ENCODE measurements around the gene RNF145.

The RNF145 gene

DNA sequence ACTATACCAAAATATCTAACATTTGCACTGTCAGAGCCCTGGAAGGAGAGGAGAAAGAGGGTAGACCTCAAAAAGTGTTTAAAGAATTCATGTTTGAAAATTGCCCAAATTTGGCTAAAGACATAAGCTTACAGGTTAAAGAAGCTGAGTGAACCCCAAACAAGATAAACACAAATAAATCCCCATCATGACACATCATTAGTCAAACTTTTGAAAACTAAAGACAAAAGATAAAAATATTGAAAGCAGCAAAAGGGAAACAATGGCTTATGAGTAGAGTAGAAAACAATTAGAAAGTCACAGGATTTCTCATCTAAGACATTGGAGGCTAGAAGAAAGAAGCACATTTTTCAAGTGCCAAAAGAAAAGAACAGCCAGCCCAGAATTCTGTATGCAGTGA, 47.7 kb upstream of the RNF145 start:
- Histone ChIP-seq H3K4me2 (ENCODE audit: low read depth, low read length, poor library complexity, severe bottlenecking) (no peak overlapping the region), H3K9ac (ENCODE audit: low read length) (no peak overlapping the region), H3K4me3 (ENCODE audit: insufficient read depth, low read length, poor library complexity, severe bottlenecking) (no peak overlapping the region), H3K9me2 (replicated peaks; ENCODE audit: insufficient read depth, low read length) (no peaks in the 10 kb centered on the region), H3K36me3 (ENCODE audit: low read length) (no peaks in the 10 kb centered on the region), H3K9me3 (ENCODE audit: insufficient read depth, low read length) (no peaks in the 10 kb centered on the region), H3F3A (ENCODE audit: insufficient read depth) (no peaks in the 10 kb centered on the region), H3K27me3 (ENCODE audit: low read length) (no peaks in the 10 kb centered on the region), H2AFZ (ENCODE audit: low read depth, low read length, severe bottlenecking) (no peak overlapping the region), H3K79me2 (ENCODE audit: insufficient read depth, low read length) (no peaks in the 10 kb centered on the region), H4K20me1 (ENCODE audit: low read depth, low read length) (no peaks in the 10 kb centered on the region), H3K27ac (ENCODE audit: low read depth, low read length) (no peak overlapping the region)
- no peak for TF ChIP-seq EZH2phosphoT487 (conservative IDR thresholded peaks at IDR 0.05; ENCODE audit: low read length)
- no peak for TF ChIP-seq CTCF (IDR thresholded peaks at IDR 0.05; ENCODE audit: insufficient read depth, low read length, poor library complexity, severe bottlenecking)

DNA sequence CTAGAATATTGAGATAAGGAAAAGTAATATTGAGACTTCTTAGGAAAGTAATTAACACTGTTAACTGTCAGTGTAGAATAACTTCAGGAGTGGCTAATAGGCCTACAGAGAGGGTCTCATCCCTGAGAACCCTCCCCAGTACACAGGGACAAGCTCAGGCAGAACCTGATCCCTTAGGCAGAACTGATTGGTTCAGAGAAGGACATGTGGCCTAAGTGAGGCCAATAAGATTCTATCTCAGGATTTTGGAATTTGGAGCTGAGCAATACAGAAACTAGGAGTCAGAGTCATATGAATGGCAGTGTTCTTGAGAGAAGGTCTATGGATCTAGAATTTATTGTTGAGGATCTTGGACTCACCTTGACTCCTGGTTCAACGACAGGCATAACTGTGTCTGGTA, 42.8 kb upstream of the RNF145 start:
- Histone ChIP-seq H3K36me3 (ENCODE audit: low read length) (no peaks in the 10 kb centered on the region), H3K27me3 (ENCODE audit: low read length) (no peaks in the 10 kb centered on the region)
- no peak for TF ChIP-seq CTCF (IDR thresholded peaks at IDR 0.05; ENCODE audit: insufficient read depth, low read length, poor library complexity, severe bottlenecking)
- no peak for TF ChIP-seq EZH2phosphoT487 (conservative IDR thresholded peaks at IDR 0.05; ENCODE audit: low read length)

DNA sequence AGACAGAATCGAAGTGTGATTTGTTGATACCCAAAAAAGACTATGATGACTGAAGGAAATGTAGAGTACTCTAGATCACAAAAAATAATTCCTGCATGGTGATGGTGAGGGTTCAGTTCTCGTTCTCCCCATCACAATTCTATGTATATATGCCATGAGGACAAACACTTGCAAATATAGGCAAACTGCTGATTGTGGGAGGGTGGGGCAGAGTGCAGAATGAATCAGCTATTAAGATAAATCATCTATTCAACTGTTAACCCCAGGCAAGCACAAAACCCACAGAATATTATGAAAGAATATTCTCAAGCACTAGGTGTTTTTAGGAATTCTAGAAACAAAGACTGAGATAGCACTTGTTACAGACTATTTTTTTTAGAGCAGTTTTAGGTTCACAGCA, 39.8 kb upstream of the RNF145 start:
- no peak overlapping the region for H3K4me3 ChIP-seq (ENCODE audit: insufficient read depth, low read length, poor library complexity, severe bottlenecking)
- H3K9ac ChIP-seq (ENCODE audit: low read length) = no peak overlapping the region
- H3K9me2 ChIP-seq (replicated peaks; ENCODE audit: insufficient read depth, low read length) = no peaks in the 10 kb centered on the region
- no peaks in the 10 kb centered on the region for H3K36me3 ChIP-seq (ENCODE audit: low read length)
- no peak overlapping the region for H3K27ac ChIP-seq (ENCODE audit: low read depth, low read length)
- H4K20me1 ChIP-seq (ENCODE audit: low read depth, low read length) = no peaks in the 10 kb centered on the region
- no peaks in the 10 kb centered on the region for H3F3A ChIP-seq (ENCODE audit: insufficient read depth)
- no peak overlapping the region for H3K4me2 ChIP-seq (ENCODE audit: low read depth, low read length, poor library complexity, severe bottlenecking)
- H3K9me3 ChIP-seq (ENCODE audit: insufficient read depth, low read length) = no peaks in the 10 kb centered on the region
- H2AFZ ChIP-seq (ENCODE audit: low read depth, low read length, severe bottlenecking) = no peak overlapping the region
- H3K79me2 ChIP-seq (ENCODE audit: insufficient read depth, low read length) = no peaks in the 10 kb centered on the region
- H3K27me3 ChIP-seq (ENCODE audit: low read length) = no peaks in the 10 kb centered on the region
- no peak for TF ChIP-seq EZH2phosphoT487 (conservative IDR thresholded peaks at IDR 0.05; ENCODE audit: low read length)
- TF ChIP-seq CTCF (IDR thresholded peaks at IDR 0.05; ENCODE audit: insufficient read depth, low read length, poor library complexity, severe bottlenecking) = no peak

More for the DNA sequence above, 42.8 kb upstream of the RNF145 start:
- no peak overlapping the region for H3K4me2 ChIP-seq (ENCODE audit: low read depth, low read length, poor library complexity, severe bottlenecking)
- no peaks in the 10 kb centered on the region for H3K79me2 ChIP-seq (ENCODE audit: insufficient read depth, low read length)
- H3K27ac ChIP-seq (ENCODE audit: low read depth, low read length) = no peak overlapping the region
- no peaks in the 10 kb centered on the region for H4K20me1 ChIP-seq (ENCODE audit: low read depth, low read length)
- H3F3A ChIP-seq (ENCODE audit: insufficient read depth) = no peaks in the 10 kb centered on the region
- no peak overlapping the region for H2AFZ ChIP-seq (ENCODE audit: low read depth, low read length, severe bottlenecking)
- no peaks in the 10 kb centered on the region for H3K9me3 ChIP-seq (ENCODE audit: insufficient read depth, low read length)
- H3K9ac ChIP-seq (ENCODE audit: low read length) = no peak overlapping the region
- no peak overlapping the region for H3K4me3 ChIP-seq (ENCODE audit: insufficient read depth, low read length, poor library complexity, severe bottlenecking)
- H3K9me2 ChIP-seq (replicated peaks; ENCODE audit: insufficient read depth, low read length) = no peaks in the 10 kb centered on the region

Measured in SU-DHL-6 (cell line).